ENCODE measurements around the gene GATD1. TPM values are rescaled to one million over a fixed set of nuclear protein-coding genes. Genes with fewer than 3 reads are reported as not detected.
A peak's percentile ranks its signal among the peaks of the same experiment; 100 is the strongest.

The GATD1 gene
- polyA plus RNA-seq, 1 donor from 2014 or later: 146 TPM

DNA sequence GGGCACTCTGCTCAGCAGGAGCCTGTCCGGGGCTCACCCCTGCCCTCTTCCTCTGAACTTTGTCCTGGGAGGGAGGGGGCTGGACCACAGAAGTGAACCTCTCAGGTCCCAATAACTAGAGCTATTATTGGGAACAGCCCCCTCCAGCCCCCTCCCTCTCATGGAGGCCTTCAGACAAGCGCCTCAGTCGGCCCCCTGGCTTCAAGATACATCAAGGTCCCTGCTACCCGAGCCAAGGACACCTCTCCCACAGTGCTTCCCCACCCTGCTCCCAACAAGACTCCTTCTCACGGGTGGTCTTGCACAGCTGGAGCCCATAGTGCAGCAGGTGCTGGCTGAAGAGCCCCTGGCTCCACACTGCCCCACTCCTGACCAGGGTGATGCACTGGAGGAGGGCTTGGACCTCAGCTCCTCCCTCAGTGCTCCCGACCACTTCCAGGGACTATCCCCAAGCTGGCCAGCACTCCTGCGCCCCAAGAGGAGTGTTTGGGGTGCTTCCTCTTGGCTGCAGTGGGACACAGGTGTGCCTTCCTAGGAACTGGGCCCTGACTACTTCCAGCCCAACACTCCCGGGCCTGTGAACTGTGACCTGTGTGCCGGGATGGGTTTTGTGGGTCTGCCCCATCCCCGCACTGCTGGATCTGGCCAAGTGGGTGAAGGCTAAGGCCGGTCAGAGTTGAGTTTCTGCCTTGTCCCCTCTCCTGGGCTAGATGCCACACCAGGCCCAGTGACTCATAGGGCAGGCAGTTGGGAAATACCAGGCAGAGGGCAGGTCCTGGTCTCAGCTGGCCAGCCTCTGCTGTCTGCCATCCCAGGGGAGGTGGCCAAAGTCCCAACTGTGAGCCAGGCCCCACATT, 43.6 kb upstream of the GATD1 start:
- no peak overlapping the region for H3K27ac ChIP-seq (ENCODE audit: low read length)
- H3K79me2 ChIP-seq (replicated peaks; ENCODE audit: insufficient read depth, low read length): peaks cover 3% of the 10 kb centered on the region
- no peaks in the 10 kb centered on the region for H4K20me1 ChIP-seq (ENCODE audit: insufficient read depth)
- TF ChIP-seq, protein P1, sequence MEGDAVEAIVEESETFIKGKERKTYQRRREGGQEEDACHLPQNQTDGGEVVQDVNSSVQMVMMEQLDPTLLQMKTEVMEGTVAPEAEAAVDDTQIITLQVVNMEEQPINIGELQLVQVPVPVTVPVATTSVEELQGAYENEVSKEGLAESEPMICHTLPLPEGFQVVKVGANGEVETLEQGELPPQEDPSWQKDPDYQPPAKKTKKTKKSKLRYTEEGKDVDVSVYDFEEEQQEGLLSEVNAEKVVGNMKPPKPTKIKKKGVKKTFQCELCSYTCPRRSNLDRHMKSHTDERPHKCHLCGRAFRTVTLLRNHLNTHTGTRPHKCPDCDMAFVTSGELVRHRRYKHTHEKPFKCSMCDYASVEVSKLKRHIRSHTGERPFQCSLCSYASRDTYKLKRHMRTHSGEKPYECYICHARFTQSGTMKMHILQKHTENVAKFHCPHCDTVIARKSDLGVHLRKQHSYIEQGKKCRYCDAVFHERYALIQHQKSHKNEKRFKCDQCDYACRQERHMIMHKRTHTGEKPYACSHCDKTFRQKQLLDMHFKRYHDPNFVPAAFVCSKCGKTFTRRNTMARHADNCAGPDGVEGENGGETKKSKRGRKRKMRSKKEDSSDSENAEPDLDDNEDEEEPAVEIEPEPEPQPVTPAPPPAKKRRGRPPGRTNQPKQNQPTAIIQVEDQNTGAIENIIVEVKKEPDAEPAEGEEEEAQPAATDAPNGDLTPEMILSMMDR (IDR thresholded peaks at IDR 0.05; ENCODE audit: poor library complexity, severe bottlenecking): no peak
- no peaks in the 10 kb centered on the region for H3F3A ChIP-seq (ENCODE audit: insufficient read depth, low read length, poor library complexity, severe bottlenecking)
- H3K9me2 ChIP-seq (ENCODE audit: insufficient read depth, low read length): no peaks in the 10 kb centered on the region
- no peak overlapping the region for H2AFZ ChIP-seq (ENCODE audit: low read depth, low read length)
- peak overlapping the region; percentile 69 for H3K9ac ChIP-seq (ENCODE audit: low read length)
- H3K9me3 ChIP-seq (ENCODE audit: low read length): no peaks in the 10 kb centered on the region
- H3K4me3 ChIP-seq (ENCODE audit: low read length): peak overlapping the region; percentile 81
- H3K4me2 ChIP-seq (ENCODE audit: low read length): peak overlapping the region; percentile 89
- H3K36me3 ChIP-seq (ENCODE audit: insufficient read depth, low read length): no peaks in the 10 kb centered on the region
- peaks cover under 1% of the 10 kb centered on the region for H3K27me3 ChIP-seq (ENCODE audit: insufficient read depth, low read depth, low read length)

DNA sequence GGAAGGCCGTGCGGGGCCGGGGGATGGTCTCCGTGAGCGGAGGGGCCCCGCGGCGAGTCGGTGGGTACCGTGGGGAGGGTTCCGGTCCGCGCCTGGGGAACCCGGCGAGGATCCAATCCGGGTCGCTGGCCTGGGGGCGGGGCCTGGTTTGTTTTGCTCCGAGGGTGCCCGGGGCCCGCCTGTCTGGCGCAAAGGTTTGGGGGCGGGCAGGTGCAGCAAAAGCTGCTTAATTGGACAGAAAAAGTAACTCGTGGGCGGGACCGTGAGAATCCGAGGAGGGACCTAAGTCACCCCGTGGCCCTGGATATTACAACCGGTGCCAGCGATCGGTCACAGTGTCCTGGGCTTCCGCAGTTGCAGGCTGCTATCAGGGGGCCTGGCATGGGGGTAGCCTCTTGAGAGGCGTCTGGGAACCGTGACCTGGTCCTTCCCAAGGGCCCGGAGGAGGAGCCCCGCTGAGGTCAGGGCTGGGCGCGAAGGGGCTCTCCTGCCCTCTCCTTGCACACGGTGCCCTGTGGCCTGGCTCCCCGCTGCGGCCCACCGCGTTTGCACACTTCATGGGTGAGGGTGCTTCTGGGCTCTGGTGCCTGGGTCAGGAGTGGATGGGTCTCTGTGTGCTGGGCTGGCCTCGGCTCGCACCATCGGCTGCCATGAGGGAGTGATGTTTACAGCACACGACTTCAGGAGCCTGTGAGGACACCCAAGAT, 42.8 kb upstream of the GATD1 start:
- Histone ChIP-seq H3F3A (ENCODE audit: insufficient read depth, low read length, poor library complexity, severe bottlenecking) (no peaks in the 10 kb centered on the region), H3K27me3 (ENCODE audit: insufficient read depth, low read depth, low read length) (no peaks in the 10 kb centered on the region), H2AFZ (ENCODE audit: low read depth, low read length) (no peak overlapping the region), H3K36me3 (ENCODE audit: insufficient read depth, low read length) (no peaks in the 10 kb centered on the region), H3K4me3 (ENCODE audit: low read length) (peak overlapping the region; percentile 81), H3K79me2 (replicated peaks; ENCODE audit: insufficient read depth, low read length) (peaks cover 3% of the 10 kb centered on the region), H3K9me2 (ENCODE audit: insufficient read depth, low read length) (no peaks in the 10 kb centered on the region), H3K9me3 (ENCODE audit: low read length) (no peaks in the 10 kb centered on the region), H4K20me1 (ENCODE audit: insufficient read depth) (no peaks in the 10 kb centered on the region), H3K4me2 (ENCODE audit: low read length) (peak overlapping the region; percentile 89), H3K27ac (ENCODE audit: low read length) (no peak overlapping the region), H3K9ac (ENCODE audit: low read length) (peak overlapping the region; percentile 69)
- no peak for TF ChIP-seq POLR2AphosphoS5 (IDR thresholded peaks at IDR 0.05)
- TF ChIP-seq MXI1 (conservative IDR thresholded peaks at IDR 0.05; ENCODE audit: poor library complexity, severe bottlenecking): no peak
- TF ChIP-seq SMC3 (conservative IDR thresholded peaks at IDR 0.05; ENCODE audit: poor library complexity): no peak
- TF ChIP-seq, protein P1 (IDR thresholded peaks at IDR 0.05; ENCODE audit: poor library complexity, severe bottlenecking): no peak
- TF ChIP-seq TAF1 (IDR thresholded peaks at IDR 0.05; ENCODE audit: low read depth): no peak
- no peak for TF ChIP-seq REST (IDR thresholded peaks at IDR 0.05; ENCODE audit: borderline replicate concordance)

All from neural cell (in vitro differentiated cells).